GM10266 (cell line): ENCODE data around the gene PRKCSH.
"Not testable (repeated sequence)": the region's sequence is repeated elsewhere in the genome, so short reads cannot be mapped to it uniquely, and the experiment has no call there.

Source experiments
- DNase-seq: peaks from one replicate; pipeline ENCODE4 v3.0.0; 2012; ENCODE audit errors: extremely low spot score
- CTCF ChIP-seq: IDR thresholded peaks from 2 replicates; pipeline ENCODE4 v1.5.1; 2012; ENCODE audit warnings: mild to moderate bottlenecking, low read depth; ENCODE audit not compliant: control insufficient read depth, insufficient read depth; ENCODE audit errors: missing control alignments

Gene PRKCSH

DNA sequence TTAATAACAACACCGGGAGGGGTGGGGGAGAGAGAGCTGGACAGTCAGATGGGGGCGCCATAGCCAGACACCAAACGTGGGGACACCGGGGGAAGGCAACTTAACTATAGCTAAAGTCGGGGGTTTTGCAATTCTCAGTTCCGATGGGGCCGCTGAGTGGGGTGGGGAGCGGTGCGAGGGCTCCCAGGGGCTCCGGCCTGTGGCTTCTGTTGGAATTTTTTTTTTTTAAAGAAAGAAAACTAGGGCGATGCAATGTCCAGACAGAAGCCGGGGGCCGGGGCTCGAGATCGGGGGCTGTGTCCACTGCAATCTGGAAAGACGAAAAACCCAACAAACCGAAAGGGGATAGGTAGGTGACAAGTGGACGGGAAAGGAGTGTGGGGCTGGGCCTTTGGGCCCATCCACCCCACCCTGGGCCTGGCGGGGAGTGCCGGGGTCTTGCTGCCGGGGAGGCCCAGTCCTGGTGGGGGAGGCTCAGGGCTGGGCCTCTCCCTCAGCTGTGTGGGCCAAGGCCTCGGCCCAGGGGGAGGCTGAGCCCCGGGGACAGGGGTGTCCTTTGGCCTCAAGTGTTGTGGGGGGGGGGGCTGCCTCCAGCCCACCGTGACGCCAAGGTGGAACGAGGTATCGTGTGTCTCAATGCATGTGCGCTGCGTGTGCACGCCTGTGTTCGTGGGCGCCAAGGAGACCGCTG is 17.3 kb downstream of the PRKCSH start:
- TF ChIP-seq CTCF, result peak; percentile 25
- DNase-seq, result peak; percentile 45

GRCh38 chr19:11453468-11454341 is 18.3 kb downstream of the PRKCSH start:
- DNase-seq, result peak; percentile 80
- peak; percentile 49 for TF ChIP-seq CTCF

DNA sequence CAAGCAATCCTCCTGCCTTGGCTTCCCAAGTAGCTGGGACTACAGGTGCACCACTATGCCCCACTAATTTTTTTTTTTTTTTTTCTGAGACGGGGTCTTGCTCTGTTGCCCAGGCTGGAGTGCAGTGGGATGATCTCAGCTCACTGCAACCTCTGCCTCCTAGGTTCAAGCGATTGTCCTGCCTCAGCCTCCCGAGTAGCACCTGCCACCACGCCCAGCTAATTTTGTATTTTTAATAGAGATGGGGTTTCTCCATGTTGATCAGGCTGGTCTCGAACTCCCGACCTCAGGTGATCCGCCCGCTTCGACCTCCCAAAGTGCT is 19.8 kb downstream of the PRKCSH start:
- not testable (repeated sequence) for DNase-seq

GRCh38 chr19:11456659-11457058 is 21.2 kb downstream of the PRKCSH start:
- DNase-seq, result no peak
- TF ChIP-seq CTCF, result no peak

- no peak for DNase-seq
- no peak for TF ChIP-seq CTCF
Observed at GRCh38 chr19:11457115-11457514, 21.7 kb downstream of the PRKCSH start.

- DNase-seq, result no peak
- TF ChIP-seq CTCF, result no peak
Observed at GRCh38 chr19:11457831-11458230, 22.4 kb downstream of the PRKCSH start.

DNA sequence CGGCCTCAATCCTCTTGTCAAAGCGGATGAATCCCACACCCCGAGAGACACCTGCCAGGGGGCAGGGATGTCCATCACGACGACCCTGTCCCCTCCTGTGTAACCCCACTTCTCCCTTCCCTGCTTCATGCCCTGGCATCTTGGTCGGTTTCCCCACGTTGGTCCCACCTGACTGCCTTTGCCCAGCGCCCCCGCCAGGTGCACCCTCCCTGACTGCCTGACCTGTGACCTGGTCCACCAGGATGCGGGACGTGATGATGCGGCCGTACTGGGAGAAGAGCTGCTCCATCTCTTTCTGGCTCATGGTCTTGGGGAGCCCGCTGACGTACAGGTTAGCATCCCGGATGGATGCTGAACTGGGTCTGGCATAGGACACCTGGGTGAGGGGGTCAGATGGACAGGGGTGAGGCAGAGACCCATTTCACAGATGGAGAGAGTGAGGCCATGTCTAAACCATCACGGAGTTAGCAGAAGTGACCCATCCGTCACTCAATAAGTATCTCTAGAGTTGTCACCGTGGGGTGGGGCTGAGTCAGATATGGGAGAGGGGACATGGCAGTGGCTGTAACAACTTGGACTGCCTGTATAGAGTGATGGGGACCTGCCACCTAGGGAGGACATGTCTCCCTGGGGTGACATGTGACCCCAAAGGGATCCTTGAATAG is 22.9 kb downstream of the PRKCSH start:
- no peak for TF ChIP-seq CTCF
- DNase-seq, result no peak

DNA sequence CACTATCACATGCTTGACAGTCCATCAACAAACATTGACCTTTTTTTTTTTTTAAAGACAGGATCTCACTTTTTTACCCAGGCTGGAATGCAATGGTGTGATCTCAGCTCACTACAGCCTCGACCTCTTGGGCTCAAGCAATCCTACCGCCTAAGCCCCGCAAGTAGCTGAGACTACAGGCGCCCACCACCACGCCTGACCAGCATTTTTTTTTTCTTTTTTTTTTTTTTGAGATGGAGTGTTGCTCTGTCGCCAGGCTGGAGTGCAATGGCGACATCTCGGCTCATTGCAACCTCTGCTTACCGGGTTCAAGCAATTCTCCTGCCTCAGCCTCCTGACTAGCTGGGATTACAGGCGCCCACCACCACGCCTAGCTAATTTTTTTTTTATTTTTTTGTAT is 23.5 kb downstream of the PRKCSH start:
- DNase-seq, result not testable (repeated sequence)
